Activated CD4-positive, alpha-beta T cell treated with anti-CD3 and anti-CD28 coated beads, Interleukin-2, amount 50 U/mL, for 16 hours (primary cell): Measurements from ENCODE around the gene KRAS.
A peak's percentile ranks its signal among the peaks of the same experiment; 100 is the strongest.
"Not testable (repeated sequence)": the region's sequence is repeated elsewhere in the genome, so short reads cannot be mapped to it uniquely, and the experiment has no call there.

Experiments used
- DNase-seq: peaks from one replicate; pipeline ENCODE4 v3.0.0-alpha.2; 2020

The KRAS gene

DNA sequence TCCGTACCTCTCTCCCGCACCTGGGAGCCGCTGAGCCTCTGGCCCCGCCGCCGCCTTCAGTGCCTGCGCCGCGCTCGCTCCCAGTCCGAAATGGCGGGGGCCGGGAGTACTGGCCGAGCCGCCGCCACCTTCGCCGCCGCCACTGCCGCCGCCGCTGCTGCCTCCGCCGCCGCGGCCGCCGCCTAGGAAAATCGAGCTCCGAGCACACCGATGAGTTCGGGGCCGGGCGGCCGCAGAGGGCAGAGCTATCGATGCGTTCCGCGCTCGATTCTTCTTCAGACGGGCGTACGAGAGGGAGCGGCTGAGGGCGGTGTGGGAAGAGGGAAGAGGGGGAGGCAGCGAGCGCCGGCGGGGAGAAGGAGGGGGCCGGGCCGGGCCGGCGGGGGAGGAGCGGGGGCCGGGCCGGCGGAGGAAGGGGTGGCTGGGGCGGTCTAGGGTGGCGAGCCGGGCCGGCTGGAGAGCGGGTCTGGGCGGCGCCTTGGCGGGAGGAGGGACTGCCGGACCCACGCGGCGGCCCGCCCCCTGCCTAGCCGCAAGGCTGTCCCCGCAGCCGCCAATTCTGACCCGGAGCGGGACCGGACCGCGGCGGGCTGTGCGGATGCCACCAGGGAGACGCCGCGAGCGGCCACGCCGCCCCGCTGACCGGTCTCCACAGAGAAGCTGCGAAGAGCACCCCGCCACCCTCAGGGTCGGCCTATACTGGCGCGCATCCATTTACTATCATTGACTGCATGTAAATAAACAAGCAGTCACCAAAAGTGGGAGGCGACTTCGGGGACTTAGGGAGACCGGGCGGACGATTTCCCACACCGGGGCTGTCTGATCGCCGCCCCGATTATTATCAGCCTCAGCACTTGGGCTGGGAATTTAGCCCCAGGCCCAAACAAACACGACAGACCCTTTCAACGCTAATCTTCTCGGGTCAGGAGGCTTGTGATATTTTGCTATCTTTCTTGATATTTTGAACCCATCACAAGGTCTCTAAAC is at the start of gene KRAS:
Gene KRAS, minus strand, starts transcription at position 186 of the 987 bp plus-strand sequence.
- DNase-seq = peak; percentile 93

DNA sequence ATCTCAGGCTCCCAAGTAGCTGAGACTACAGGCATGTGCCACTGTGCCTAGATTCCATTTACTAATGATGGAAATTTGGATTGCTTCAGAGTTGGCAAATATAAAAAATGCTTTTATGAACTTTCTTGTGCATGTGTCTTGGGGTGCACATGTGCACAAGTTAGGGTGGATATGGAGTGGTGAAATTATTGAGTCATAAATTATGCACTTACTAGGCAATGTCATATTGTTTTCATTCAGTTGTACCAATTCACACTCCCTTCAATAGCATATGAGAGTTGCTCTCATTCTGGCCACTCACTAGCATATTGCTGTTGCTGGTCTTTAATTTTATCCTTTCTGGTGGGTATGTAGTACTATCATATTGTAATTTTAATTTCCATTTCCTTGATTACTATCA is 45.7 kb upstream of the KRAS start:
- no peak for DNase-seq

DNA sequence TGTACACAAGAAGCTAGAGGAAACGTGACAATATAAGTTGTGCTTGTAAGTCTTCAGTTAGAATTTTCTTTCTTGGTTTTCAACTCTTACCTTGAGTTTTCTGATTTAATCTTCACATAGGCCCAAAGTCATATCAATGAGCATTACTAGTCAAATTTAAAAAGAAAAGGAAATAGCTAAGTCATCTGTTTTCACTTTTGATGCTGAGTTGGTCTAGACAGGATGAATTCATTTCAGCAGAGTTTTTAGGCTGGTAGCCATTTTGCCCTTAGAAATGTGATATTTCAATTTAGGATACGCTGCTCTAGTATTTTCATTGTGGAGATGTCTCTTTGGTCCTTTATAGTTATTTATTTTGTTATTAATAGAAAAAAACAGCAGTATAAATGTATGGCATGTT is 44.6 kb upstream of the KRAS start:
- DNase-seq = no peak

DNA sequence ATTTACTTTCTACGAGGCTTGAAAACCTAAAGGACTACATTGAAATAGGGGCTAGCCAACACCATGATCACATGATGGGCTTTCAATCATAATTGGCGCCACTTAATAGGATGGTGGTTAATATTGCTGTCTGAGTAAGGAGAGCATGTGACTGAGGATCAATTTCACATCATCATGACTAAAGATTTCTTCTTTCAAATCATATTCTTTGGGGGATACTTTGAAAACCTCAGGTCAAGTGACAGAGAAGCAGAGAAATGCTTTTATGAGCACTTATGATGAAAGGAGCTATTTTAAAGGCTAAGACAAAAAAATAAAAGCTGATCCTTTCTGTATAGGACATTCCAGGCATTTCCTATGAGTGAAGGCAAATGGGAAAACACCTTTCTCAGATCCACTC is 42.9 kb upstream of the KRAS start:
- DNase-seq = no peak

DNA sequence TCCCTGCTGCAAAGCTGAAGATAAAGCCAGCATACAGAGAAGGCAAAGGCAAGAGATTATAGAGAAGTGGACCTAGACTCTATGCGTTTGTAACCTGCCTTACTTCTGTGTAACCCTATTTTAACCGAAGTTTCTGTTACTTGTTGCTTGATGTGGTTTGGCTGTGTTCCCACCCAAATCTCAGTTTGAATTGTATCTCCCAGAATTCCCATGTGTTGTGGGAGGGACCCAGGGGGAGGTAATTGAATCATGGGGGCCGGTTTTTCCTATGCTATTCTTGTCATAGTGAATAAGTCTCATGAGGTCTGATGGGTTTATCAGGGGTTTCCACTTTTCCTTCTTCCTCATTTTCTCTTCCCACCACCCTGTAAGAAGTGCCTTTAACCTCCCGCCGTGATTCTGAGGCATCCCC is 42.1 kb upstream of the KRAS start:
- DNase-seq = not testable (repeated sequence)

DNA sequence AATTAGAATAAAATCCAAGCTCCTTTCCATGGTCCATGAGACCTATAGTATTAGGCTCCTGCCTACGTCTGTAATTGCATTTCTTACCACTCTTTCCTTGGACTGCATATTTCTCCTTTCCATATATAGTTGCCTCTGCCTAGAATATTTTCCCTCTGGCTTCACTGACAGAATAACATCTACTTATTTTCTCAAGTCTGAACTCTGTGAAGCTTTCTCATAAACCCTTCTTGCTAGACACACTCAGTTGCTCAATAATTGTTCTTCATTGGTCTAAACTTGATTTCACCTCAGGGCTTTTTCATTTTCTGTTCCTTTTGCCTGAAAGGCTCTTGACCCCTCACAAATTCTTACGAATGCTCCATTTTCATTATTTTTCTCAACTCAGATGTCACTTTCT is 36.9 kb upstream of the KRAS start:
- no peak for DNase-seq

DNA sequence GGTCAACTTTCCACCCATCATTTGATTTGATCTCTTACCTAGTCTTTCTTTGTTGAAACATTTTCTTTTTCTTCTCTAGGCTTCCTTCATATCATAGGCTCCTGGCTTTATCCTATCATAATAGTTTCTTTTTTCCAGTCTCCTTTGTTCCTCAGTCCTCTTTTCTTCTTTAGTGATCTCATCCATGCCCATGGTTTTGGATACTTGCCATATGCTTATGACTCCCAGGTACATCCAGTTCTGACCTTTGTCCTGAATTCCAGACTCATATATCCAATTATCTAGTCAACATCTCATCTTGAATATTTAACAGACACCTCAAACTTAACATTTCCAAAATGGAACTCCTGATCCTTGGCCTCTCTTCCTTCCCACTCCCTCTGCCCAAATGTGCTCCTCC is 36.1 kb upstream of the KRAS start:
- no peak for DNase-seq

DNA sequence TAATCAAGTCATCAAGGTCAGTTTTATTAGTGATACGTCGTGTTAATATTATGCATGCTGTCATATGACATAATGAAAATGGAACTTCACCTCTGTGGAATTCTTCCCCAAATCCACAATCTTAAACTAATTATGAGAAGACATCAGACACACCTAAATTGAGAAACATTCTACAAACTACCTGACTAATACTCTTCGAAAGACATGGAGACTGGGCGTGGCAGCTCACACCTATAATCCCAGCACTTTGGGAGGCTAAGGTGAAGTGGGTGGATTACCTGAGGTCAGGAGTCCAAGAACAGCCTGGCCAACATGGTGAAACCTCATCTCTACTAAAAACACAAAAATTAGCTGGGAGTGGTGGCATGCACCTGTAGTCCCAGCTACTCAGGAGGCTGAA is 33.3 kb upstream of the KRAS start:
- DNase-seq = no peak

DNA sequence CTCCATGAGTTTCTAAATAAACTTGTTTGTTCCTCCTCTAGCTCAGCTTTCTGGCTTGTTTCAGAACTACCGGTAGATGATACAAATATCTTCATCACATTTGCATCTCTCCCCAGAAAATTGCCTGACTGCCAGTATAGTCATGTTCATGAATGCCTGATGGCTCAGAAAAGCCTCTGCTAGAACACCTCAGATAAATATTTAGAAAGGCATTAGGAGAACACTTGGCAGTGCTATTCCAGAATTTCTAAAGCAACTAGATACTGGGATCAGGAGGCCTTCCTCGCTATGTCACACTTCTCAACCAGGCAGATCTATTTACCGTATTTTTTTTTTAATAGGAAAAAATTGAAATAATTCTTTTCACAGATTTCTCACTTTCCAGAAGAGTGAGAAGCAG is 32.3 kb upstream of the KRAS start:
- DNase-seq = no peak

DNA sequence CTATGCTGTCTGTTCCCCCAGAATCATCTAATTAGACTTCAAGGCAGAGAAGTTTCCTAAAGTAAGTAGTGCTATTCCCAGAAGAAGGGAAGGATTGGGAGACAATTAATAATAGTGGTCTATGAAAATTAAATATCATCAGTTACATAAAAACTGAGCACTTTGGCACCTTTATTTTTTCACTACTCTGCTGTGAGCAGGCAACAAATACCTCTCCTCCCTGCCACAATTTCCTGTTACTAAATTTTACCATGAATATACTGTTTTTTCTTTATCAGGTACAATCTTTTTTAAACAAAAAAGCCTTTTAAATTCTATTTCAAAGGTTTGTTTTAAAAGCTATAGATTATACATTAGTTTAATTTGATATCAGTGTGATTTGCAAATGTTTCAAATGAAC is 29.4 kb upstream of the KRAS start:
- DNase-seq = no peak

DNA sequence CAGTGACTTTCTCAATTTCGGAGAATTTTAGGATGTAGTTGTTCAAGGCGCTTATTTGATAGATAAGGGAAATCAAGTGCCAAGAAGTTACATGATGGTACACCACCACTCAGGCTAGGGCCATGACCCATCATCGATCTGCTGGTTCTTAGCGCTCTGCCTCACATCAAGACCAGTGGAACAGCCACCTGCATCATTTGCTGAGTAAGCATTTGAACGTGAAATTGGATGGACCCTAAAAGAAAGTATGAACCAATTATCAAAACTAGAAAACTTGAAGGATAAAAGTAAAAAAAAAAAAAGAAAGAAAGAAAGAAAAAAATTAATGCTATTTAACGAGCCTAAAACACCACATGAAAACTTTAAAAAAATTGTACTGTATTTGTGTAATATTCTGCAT is 27.5 kb upstream of the KRAS start:
- no peak for DNase-seq

DNA sequence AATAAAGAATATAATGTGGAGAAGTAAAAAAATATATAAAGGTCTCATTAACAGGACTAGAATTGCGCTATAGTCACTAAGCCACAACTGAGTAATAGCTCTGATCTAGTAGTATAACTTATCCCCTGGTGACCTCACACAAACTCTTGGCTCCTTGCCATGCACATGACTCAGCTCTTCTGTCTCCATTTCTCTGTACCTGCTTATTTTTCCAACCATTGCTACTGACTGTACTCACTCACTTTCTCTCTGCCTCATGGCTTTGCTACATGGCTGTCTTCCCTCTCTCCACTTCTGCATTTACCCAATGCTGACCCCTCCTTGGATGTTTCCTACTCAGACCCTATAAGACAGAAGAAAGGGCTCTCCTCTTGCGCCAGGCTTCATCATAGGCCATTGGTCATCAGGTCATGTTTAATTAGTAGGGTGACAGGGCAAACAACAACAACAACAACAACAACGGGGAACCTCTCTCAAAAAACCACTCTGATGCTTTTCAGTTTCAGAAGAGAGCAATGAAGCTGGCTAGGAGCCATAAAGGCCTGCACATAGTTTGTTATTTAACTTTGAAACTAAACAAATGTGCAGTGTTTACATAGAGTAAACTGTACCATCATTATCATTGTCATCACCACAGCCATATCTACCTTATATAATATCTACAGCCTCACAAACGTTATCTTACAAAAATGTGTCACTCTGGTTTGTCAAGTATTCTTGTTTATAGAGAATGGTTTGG is 25.6 kb upstream of the KRAS start:
- DNase-seq = peak; percentile 29

DNA sequence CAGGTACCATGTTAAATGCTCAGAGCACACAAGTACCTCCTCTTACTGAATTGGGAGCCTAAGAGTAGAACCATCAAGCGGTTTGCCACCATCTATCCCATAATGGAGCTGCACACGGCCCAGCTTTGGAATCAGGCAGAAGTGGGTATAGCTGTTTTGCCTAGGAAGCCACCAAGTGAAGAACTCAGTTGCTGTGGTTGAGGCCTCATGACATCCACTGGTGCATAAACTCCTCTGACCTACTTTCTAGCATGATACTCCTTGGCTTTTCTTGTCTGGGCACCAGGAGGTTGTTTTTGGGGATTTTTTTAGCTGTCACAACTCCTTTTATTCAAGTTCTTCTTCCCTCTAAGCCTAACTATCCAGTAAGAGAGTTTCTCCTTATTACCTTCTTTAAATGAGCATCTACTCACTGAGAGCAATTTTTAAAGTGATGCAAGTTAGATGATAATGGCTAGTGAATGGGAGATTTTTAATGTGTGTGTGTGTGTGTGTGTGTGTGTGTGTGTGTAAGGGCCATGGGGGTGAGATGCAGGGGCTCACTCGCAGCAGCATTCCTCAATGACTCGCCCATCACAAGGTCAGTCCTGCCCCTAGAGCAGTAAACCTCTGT is 20.9 kb upstream of the KRAS start:
- no peak for DNase-seq

DNA sequence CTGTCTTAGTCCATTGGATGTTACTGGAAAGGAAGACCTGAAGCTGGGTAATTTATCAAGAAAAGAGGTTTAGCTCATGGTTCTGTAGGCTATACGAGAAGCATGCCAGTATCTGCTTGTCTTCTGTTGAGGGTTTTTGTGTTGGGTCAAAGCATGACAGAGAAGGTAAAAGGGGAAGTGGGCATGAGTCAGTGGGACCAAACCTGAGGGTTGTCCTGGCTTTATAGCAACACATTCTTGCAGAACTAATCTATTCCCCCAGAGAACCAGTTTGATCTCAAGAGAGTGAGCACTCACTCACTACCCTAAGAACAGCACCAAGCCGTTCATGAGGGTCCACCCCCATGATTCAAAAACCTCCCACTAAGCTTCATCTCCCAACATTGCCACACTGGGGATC is 19.0 kb upstream of the KRAS start:
- DNase-seq = no peak

DNA sequence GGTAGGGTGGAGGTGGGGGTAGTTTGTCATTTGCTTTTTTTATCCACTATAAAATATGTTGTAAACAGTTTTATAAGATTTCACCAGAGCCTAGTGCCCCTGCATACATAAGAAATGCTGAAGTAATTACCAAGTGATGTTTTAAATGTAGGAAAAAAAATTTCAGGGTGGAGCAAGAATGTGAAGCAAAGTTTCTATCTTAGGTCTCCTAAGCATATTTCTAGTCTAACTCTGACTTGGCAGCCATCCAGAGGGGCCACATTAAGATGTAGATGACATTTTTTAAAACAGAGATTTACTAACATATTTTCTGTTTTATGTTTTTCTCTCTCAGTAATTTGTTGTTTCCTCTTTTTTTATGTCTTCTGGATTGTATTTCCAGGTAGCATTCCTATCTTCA is 15.8 kb upstream of the KRAS start:
- DNase-seq = no peak

DNA sequence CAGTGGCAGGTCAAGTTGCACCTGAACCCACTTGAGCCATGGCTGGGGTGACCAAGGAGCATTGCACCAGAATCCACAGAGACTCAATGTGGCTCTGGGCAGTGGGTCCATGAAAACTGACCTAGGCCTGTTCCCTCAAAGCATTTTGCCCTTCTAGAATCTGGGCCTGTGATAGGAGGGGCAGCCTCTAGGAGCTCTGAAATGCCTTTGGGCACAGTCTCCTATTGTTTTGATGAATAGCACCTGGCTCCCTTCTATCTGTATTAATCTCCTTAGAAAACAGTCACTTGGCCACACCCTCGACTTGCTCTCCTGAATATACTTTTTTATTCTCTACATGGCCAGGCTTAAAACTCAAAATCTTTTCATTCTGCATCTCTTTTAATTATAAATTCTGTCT is 14.1 kb upstream of the KRAS start:
- no peak for DNase-seq

DNA sequence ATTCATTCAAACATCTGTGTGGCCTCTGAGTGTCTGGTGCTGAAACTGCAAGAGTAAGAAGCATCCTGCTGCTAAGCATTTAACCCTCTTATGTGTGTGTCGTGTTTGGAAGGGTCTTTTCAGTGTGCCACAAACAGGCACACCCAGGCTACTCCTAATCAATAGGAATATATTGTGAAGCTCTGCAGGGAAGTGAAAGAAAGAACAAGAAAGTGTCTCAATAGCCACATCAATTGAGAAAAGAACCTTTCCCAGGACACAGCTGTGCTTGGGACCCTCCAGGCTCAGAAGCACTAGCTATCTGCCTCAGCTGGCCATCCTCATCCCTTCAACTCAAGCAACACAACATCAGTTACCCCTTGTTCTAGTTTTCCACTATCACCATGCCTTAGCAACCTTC is 13.4 kb upstream of the KRAS start:
- no peak for DNase-seq

DNA sequence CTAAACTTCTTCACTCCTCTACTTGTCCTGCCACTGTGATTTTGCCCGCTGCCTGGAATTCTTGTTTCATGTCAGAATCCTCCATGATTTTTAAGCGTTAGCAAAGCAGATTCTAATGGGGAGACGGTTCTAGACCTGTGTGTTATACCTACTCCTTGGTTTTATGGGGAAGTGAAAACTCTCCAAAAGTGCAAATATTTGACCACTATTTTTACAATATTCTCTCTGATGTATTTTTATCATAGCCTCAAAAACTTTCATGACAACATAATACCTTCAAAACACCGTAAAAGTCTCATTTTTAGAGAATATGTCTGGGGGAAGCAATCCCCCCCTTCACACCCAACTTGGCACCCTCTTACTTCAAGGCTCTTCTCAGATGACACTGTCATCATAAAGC is 12.9 kb upstream of the KRAS start:
- DNase-seq = no peak

DNA sequence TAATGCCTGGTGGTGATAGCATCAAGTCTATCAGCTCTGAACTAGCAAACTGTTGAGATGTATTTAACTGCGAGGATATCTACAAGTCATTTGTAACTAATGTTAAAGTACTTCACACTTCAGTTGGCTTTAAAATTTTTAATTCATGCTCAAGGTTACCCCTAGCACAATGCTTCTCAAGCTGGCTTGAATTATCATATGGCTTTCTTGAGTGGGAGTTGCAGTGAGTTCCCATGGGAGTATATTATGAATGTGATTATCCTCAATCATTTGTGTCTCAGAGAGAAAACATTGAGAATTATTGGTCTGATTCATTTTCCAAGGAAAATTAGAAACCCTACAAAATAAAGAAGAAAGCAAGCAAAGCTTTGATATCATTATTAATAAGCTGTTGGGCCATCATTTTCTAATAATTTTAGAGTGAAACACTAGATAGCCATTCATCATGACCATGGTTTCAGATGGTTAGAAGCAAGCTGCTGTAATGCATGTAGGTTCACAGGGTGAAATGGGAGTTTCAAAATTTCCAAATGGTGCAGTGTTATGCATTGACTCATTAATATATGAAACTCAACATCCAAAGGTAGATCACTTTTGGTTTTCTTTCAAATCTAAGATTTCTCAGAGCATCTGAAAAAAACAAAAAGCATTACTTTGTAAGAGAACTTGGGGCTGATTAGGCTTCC is 11.8 kb upstream of the KRAS start:
- DNase-seq = no peak

DNA sequence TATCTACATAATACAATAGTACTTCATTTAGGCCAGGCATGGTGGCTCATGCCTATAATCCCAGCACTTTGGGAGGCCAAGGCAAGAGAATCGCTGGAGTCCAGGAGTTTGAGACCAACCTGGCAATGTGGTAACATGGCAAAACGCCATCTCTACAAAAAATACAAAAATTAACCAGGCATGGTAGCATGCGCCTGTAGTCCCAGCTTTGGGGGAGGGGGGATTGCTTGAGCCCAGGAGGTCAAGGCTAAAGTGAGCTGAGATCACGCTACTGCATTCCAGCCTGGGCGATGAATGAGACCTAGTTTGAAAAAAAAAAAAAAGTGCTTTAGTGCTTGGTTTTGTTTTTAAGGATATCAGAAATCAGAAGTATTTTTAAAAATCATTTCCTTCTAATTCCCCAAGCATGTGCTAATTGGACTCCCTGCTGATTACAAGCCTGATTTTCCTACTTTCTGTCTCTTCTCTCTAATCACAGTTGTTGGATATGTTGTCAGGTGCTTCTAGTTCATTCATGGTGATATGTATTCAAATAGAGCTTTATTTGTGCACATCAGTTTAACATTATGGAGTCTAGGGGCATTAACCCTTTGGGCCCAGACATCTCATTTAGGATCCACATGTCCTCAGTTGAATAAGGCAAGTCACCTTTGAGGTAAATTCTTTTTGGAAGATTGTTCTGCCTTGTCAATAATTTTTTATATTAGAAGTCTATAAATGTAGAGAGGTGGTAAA is 7.0 kb upstream of the KRAS start:
- DNase-seq = no peak

DNA sequence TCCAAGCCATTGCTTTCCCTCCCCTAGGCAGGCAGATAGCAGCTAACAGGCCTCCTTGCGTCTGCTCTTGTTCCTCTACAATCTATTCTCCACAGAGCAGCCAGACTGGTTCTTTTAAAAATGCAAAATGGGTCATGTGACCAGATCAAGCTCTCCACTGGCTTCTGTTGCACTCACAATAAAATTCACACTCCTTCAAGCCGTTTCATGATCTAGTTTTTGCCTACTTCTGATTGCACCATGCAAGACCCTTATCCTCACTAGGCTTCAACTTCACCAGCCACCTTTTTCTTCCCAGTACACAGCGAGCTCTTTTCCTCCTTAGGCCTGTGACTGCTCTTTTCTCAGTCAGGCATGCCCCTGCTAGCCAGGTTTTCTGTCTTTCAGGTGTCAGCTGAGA is 6.1 kb upstream of the KRAS start:
- DNase-seq = no peak

DNA sequence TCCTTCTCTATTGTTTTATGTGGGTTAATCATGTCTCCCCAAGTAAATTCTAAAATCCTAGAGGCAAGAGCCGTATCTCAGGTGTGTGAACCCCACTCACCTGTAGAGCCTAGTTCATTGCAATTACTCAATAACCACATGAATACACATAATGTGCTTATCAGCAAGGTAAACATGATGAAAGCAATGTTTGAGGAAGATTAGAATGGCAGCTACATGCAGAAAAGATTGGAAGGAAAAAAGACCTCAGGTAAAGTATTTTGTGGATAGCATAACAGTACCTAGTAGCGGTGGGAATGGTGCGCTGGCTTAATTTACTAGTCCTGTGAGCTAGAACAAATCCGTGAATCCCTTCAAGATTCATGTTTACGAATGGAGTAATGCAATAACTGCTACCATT is 5.3 kb upstream of the KRAS start:
- DNase-seq = no peak
